Activated CD4-positive, alpha-beta T cell treated with anti-CD3 and anti-CD28 coated beads for 24 hours (primary cell): ENCODE measurements around the gene CD72.
"Not testable (repeated sequence)": the region's sequence is repeated elsewhere in the genome, so short reads cannot be mapped to it uniquely, and the experiment has no call there.

ENCODE experiments used
- DNase-seq, 2 donors: peaks; one replicate each; pipeline ENCODE4 v3.0.0-alpha.2; 2020; ENCODE audit warnings: low read depth in 2 of 2

CD72 gene

DNA sequence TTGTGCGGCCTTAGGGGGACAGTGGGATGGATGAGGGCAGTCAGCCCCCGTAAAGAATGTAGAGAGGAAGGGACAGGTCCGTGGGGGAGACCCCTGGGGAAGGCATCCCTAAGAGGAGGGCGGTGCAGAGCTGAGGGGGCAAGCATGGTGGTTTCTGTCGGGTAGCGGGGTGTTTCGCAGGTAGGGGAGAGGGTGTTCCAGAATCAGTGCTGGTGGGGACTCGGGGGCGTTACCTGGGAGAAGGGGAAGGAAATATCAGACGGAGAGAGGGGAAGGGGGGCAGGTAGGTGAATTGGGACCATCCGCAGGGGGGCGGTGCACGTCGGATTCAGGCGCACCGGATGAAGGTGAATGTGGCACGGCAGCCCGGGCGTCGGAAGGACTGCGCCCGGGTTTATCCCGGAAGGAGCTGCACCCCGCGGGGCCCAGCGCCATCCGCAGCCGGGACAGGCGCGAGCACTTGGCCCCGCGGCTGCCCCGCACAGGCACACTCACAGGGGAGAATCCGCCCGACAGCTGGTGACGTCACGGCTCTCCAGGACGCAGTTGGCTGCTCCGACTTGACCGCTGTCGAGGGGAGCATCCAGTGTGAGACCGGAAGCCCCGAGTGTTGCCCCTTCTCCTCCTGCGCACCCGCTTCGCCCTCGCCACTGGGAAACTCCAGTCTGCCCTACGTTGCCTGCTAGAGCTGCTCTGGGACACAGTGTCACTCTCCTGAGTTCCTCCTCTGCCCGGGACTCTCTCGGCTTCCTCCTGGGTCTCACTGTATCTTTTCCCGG is 1.3 kb downstream of the CD72 start:
- DNase-seq = peak in 1 of 2 donors; percentile 55

DNA sequence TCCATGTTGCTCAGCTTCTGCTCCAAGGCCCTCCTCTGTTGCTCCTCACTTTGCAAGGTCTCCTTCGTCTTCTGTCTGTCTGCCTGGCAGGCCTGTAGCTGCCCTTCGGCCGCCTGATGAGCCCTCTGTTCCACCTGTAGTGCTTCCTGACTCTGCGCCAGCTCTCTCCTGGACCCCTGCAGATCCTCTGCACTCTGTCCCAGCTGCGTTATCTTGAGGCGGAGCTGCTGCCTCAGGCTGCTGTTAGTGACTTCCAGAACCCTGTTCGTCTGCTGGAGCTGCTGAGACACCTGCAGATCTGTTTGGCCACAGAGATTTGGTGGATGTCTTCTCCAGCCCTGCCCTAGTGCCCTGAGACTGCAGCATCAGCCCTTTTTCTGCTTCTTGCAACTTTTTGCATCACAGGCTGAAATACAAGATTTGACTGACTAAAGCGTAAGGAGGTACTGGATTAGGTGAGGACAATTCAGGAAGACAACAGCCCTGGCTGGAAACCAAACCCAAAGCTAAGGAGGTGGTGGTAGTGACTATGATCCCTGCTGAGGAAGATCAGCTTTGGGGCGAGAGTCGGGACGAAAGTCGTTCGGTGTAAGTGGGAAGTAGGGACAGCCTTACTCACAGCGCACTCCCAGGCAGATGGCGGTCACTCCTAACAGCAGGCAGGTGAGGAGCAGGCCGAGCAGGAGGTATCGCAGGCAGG is 2.1 kb downstream of the CD72 start:
- DNase-seq = no peak

DNA sequence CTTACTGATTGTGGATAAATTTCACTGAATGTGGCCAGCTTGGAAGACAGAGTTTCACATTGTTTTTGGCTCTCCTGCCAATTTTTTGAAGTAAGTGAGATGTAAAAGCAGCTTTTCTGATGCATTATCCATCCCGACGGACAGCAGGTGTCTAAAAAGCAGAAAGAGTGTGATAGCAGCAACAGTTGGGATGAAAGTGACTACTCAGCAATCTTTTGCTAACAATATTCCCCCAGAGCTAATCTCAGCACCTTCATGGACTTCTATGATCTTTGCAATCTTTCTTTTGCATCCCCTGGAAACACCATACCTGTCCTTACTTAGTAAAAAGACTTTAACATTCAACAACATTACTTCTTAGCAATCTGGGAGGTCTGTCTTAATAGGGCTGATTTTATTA is 5.4 kb downstream of the CD72 start:
- no peak for DNase-seq

DNA sequence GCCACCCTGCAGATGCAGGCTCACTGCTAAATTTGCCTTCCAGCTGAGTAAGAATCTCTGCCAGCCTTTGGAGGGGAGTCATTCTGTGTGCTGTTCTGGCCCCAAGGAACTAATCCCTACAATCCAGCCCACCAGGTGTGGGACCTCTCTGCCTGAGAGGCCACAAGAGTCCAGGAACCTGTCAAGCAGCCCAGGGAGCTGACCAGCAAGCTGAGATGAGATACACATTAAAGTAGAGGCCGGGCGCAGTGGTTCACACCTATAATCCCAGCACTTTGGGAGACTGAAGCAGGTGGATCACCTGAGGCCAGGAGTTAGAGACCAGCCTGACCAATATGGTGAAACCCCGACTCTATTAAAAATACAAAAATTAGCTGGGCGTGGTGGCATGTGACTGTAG is 6.1 kb downstream of the CD72 start:
- not testable (repeated sequence) for DNase-seq

DNA sequence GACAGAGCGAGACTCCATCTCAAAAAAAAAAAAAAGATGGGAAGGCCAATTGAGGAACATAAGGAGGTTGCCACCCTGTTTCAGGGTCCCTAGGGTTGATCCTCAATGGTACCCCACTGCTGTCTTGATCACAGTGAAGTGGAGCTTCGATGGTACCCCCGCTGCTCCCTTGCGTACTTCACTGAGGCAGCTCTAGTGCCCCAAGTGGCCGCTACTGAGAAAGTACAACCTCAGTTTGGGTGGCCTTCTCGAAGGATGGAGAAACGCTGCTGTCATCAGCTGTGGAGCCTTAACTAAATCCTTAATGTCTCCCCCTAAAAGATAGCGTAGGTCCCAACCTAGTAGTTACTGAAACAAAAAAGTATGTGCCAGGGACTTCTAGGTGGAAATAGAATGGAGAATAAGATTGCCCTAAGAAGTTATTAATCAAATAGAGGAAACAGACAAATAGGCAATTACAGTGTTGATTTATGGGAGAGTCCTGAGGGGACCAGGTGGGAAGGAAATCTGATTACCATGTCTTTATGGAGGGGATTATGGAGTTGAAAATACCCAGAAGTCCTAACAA is 6.9 kb downstream of the CD72 start:
- DNase-seq = peak; percentile 36 to 44

DNA sequence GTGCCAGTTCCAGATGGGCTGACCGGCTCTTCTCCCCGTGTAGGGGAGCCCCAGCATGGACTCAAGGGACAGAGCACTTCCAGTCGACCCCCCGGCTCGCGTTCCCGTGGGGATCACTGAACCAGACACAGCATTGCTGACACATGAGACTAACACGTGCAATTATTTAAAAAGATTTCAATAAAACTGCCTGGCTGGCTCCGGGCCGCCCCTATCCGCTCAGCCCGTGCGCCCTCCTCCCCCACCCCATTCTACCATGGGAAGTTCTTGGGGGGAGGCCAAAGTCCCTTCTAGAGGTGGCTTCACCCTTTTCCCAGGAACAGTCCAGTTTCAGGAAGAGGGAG is 8.4 kb downstream of the CD72 start:
- no peak for DNase-seq

DNA sequence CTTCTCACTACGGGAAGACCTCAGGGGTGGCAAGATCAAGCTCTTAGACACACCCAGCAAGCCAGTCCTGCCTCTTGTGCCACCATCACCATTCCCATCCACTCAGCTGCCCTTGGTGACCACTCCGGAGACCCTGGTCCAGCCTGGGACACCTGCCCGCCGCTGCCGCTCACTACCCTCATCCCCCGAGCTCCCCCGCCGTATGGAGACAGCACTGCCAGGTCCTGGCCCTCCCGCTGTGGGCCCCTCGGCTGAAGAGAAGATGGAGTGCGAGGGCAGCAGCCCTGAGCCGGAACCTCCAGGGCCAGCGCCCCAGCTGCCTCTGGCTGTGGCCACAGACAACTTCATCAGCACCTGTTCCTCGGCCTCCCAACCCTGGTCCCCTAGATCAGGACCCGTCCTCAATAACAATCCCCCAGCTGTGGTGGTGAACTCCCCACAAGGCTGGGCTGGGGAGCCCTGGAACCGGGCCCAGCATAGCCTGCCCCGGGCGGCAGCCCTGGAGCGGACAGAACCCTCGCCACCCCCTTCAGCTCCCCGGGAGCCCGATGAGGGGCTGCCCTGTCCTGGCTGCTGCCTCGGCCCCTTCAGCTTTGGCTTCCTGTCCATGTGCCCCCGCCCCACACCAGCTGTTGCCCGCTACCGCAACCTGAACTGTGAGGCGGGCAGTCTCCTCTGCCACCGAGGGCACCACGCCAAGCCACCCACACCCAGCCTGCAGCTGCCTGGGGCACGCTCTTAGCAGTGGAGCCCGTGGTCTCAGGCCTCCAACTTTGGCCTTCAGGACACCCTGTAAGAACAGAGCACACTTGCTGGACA is 9.0 kb downstream of the CD72 start:
- DNase-seq = no peak

DNA sequence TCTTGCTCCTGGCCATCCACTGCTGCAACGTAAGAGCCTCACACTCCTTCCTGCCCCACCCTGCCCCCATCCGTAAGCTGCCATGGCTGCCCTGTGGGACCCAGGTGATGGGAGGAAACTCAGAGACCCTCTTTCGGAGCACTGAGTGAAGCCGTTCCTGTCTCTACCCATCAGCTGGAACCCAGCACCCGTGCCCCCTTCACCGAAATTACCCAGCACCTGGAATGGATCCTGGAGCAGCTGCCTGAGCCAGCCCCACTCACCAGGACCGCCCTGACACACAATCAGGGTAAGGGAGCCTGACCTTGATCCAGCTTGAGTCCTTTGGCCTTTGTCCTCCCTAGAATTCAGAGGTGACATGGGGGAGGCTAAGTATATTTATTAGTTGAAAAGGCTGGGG is 10.0 kb downstream of the CD72 start:
- no peak for DNase-seq

DNA sequence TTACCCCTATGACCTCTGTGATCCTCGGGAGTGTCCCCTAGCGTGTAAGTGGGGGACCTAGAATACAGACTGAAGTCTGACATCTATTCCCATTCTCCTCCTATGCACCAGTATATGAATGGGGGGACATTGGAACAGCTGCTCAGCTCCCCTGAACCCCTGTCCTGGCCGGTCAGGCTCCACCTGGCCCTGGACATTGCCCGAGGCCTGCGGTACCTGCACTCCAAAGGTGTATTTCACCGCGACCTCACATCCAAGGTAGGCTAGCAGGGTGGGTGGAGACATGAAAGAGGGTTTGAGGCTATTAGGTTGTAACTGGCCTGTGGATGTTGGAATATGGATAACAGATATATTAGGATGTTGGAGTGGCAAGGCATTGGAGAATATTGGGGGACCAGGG is 11.5 kb downstream of the CD72 start:
- no peak for DNase-seq

DNA sequence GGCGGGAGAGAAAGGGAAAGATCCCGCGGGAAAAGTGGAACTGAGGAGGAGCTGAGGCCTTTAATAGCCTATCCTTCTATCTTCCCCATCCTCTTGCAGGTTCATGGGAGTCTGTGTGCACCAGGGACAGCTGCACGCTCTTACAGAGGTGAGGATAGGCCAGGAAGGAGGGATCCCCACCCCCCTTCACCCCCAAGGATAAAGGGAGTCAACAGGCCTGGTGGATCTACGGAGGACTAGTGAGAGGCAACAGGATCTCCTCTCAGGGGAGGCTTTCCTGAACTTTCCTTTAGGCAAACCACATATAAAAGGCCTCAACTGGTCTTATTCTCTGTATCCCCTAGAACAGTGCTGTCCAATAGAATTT is 12.1 kb downstream of the CD72 start:
- no peak for DNase-seq

DNA sequence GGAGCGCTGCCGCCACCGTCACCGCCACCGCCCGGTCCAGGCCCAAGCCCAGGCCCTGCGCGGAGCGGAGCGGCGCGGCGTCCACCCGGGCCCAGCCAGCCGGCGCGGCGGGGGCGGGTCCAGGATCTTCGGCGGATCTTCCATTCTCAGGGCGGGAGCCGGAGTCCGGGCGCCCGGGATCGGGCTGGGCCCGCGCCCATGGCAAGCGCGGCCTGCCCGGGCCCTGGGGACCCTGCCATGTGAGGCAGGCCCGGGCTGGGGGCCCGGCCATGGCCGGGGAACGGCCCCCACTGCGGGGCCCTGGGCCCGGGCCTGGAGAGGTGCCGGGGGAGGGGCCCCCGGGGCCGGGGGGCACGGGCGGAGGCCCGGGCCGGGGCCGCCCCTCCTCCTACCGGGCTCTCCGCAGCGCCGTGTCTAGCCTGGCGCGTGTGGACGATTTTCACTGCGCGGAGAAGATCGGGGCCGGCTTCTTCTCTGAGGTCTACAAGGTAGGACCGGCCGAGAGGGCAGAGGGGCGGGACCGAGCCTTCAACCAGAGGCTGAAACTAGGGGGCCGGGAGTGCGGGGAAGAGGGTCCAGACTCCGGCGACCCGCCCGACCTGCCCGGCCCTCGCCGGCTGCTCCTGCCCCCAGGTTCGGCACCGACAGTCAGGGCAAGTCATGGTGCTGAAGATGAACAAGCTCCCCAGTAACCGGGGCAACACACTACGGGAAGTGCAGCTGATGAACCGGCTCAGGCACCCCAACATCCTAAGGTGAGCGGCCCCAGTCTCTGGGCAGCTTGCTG is 12.7 kb downstream of the CD72 start:
- DNase-seq = peak in 1 of 2 donors; percentile 12

DNA sequence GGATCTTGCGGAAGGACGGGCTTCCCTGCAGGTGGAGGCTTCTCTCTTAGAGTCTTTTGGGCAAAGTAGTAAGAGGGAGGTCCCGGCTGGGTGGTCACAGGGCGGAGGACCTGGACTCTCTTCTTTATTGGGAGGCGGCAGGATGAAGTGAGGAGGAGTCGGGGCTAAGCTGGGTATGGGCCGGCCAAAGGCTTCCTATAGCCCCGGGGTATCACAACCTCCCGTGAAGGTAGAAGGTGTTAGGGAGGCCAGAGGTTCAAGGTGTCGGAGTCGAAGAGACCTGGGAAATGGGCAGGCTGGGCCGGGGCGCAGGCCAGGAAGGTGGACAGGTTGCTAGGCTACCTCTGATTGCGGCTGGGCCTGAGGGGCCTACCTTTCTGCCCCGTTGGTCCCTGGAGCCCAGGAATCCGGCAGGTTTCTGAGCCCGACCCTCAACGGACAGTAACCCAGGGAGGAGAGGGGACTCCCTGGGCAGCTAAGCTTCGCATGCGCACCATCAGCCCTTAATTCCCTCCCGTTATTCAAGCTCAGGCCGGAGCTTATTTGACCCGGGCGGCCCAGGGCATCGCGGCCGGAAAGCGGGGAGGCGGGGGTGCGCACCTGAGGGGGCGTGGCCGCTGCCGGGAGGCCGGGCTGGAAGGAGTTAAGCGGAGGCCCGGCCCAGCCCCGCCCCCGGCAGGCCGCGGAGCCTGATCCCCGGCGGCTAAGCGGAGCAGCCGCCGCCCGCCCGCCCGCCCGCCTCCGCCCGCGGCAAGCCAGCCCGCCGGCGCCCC is 13.4 kb downstream of the CD72 start, which contains the start of gene TESK1:
Gene TESK1, plus strand, starts transcription at position 685 of the 773 bp plus-strand sequence. CDS start 358 bp downstream, outside the sequence.
- peak; percentile 67 to 83 for DNase-seq

DNA sequence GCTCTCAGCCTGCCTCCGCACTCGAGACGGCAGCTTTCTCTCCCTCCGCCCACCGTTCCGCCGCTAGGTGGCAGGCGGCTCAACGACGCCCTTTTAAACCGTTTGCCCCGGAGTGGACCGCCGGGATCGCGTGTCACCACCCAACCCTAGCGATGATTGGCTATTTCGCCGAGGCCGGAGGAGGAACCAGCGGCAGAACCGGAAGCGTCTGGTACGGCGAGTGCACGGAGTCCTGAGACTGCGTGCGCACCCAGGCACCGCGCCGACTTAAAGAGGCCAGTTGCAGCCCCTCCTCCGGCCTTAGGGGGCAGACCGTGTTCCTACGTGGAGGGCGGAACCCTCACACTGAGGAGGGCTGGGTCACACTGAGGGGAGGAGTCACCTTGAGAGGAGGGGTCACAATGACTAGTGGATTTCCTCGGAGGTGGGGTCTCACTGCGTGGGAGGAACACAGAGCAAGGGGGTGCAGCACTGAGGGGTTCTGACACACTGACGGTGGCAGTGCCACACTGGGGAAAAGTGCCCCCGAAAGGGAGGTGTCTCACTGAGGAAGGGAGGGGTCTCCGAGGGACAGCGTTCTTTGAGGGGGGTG is 14.1 kb downstream of the CD72 start:
- peak; percentile 98 for DNase-seq

DNA sequence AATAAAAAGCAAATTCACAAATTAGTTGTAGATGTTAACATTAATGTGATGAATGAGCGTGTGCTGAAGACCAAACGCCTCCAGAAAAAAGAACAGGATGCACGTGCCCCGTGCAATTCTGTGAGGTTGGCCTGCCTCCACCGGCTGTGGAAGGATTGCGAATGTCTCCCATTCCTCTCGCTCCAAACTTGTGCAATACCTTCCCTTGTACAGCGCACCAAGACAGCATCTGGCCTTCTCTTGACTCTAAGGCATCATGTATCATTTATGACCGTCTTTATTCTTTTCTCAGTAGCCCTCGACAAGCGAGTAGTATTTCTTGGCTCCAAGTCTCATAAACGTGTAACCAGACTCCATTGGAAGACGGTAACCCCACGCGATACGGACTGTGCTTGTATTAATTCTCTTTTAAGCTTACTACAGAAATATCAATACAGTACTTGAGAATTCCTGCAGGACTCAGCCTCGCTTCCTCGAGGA is 14.7 kb downstream of the CD72 start:
- no peak for DNase-seq

DNA sequence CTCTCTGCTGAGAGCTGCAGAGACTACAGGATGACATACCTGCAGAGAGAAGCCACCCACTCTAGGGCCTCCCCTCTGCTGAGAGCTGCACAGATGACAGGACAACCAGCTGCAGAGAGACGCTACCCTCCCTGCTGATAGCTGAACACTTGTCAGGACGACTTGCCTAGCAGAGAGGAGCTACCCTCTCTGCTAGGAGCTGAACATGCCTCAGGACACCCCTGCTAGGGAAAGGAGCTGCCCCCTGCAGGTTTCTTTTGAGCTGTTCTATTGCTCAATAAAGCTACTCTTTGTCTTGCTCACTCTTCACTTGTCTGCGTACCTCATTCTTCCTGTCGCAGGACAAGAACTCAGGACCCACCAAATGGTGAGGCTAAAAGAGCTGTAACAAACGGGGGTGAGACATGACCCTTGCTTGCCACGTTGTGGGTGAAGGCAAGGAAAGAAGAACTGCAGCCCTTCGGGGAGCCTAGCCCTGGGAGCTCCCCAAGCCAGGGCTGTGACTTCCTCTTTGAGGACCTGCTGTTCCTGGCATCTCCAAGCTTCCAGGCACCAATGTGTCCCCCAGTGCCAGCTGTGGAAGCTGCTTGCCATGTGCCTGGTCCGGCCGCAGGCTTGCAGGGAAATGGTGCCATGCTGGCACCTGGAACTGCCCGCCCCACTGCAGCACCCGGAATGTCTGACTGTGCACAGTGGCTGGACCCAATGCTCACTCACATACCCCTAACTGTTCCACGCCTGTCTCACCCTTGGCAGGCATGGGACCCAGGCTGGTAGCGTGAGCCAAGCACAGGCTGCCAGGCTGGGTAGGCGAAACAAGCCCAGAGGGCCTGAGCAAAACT is 18.2 kb downstream of the CD72 start:
- no peak for DNase-seq

DNA sequence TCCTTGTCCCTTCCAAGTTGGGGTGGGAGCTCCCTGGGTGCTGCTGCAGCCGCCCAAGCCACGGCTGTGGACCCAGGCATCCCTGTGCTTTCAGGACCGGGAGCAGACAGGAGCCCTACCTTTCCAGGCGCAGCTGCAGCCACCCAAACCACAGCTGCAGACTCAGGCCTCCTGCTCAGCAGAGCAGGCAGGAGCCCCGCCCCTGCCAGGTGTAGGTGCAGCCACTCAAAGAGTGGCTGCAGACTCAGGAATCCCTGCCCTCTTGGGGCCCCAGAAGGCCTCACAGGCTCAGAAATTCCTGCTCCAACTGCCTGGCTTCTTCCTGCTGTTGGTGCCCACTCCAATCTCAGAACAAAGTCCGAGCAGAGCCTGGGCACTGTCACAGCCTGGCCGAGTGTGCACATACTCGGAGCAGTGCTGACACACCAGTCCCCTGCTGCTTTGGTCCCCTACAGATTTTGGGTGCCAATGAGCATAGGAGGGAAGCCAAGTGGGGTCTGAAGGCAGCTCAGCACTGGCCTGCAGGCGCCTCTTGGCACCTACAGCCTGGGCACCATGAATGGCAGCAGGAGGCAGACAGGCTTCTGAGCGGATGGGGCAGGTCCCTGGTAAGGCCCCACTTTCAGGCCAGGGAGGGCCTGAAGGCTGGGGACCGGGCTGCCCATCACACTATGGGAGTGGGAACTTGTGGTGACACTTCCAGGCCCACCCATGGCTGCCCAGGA is 19.2 kb downstream of the CD72 start:
- DNase-seq = no peak

DNA sequence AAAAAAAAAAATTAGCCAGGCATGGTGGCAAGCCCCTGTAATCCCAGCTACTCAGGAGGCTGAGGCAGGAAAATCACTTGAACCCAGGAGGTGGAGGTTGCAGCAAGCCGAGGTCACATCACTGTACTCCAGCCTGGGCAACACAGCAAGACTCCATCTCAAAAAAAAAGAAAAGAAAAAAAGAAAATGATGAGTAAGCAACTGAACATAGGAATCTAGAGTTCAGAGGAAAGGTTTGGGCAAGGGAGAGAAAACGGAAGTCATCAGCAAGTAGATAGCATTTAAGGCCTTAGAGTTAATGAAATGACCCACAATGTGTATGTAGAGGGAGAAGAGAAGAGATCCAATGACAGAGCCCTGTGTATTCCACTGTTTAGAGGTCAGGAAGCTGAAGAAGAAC is 21.3 kb downstream of the CD72 start:
- DNase-seq = not testable (repeated sequence)

DNA sequence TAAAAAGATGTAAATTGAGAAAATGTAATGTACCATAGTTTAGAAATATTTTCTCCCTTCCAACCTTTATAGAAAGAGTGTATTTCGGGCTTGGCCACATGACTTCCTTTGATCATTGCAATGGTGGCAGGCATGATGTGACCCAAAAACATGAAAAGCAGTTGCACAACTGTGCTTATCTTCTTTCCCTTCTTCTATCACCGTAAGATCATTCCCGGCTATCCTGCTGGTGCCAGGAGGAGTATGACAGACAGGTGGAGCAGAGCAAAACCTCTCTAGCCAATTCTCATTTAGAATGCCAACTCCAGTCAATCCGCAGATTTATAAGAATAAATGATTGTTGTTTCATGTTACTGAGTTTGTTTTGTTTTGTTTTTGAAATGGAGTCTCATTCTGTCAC is 23.7 kb downstream of the CD72 start:
- no peak for DNase-seq

DNA sequence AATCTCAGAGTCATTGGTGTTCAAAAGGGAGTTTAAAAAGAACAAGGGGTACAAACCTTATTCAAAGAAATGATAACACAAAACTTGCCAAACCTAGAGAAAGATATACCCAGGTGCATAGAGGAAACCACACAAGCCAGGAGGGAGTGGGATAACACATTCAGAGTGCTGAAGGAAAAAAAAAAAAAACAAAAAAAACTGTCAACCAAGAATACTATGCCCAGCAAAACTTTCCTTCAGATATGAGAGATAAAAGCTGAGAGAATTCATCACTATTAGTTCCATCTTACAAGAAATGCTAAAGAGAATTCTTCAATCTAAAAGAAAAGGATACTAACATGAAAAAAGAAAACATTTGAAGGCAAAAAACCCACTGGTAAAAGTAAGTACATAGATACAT is 24.6 kb downstream of the CD72 start:
- DNase-seq = no peak
